SK-N-SH (cell line): ENCODE data around the gene USP15.

Source experiments
- CTCF ChIP-seq: fragments of 200-600 bp; sonication (generic); IDR thresholded peaks from 2 replicates; pipeline ENCODE4 v1.6.1; 2017; ENCODE audit warnings: antibody characterized with exemption, mild to moderate bottlenecking, moderate library complexity
- EP300 ChIP-seq, 2 experiments: IDR thresholded peaks; 2 replicates each; pipeline versions ENCODE4 v1.4.0 to v1.6.1; 2012; ENCODE audit warnings: borderline replicate concordance in 1 of 2, low read depth in 1 of 2, low read length in 1 of 2
- MXI1 ChIP-seq: IDR thresholded peaks from 2 replicates; pipeline ENCODE4 v1.6.1; 2012; ENCODE audit warnings: mild to moderate bottlenecking, low read depth, low read length, improper control_type of control experiment
- POLR2AphosphoS5 ChIP-seq: IDR thresholded peaks from 2 replicates; pipeline ENCODE4 v1.6.1; 2012; ENCODE audit warnings: low read depth, low read length
- RCOR1 ChIP-seq: fragments of 150-350 bp; IDR thresholded peaks from 2 replicates; pipeline ENCODE4 v1.6.1; 2017; ENCODE audit warnings: antibody characterized with exemption, low read length
- REST ChIP-seq: IDR thresholded peaks from 2 replicates; pipeline ENCODE4 v1.6.1; 2012; ENCODE audit warnings: mild to moderate bottlenecking, low read depth, low read length, moderate library complexity
- SMC3 ChIP-seq: IDR thresholded peaks from 2 replicates; pipeline ENCODE4 v1.6.1; 2012; ENCODE audit warnings: low read depth, low read length, improper control_type of control experiment
- TCF12 ChIP-seq: IDR thresholded peaks from 2 replicates; pipeline ENCODE4 v1.4.0; 2012
- USF1 ChIP-seq: IDR thresholded peaks from 2 replicates; pipeline ENCODE4 v1.4.0; 2012; ENCODE audit warnings: low read depth, borderline replicate concordance
- USF2 ChIP-seq: fragments of 150-350 bp; IDR thresholded peaks from 2 replicates; pipeline ENCODE4 v1.6.1; 2017; ENCODE audit warnings: antibody characterized with exemption, low read length, low read depth, borderline replicate concordance
- ZBTB33 ChIP-seq: IDR thresholded peaks from 2 replicates; pipeline ENCODE4 v1.4.0; 2012; ENCODE audit warnings: low read depth, borderline replicate concordance

GRCh38 chr12:62351326-62351725, 91.1 kb downstream of the USP15 start:
- TF ChIP-seq POLR2AphosphoS5 (no peak), USF1 (no peak), RCOR1 (no peak), SMC3 (no peak), CTCF (no peak), MXI1 (no peak), TCF12 (no peak), REST (no peak), EP300 (IDR thresholded peaks at IDR 0.05; ENCODE audit: borderline replicate concordance in 1 of 2, low read depth in 1 of 2, low read length in 1 of 2) (no peak), ZBTB33 (no peak), USF2 (no peak)
